ENCODE results near the gene GAL3ST2.

DNA sequence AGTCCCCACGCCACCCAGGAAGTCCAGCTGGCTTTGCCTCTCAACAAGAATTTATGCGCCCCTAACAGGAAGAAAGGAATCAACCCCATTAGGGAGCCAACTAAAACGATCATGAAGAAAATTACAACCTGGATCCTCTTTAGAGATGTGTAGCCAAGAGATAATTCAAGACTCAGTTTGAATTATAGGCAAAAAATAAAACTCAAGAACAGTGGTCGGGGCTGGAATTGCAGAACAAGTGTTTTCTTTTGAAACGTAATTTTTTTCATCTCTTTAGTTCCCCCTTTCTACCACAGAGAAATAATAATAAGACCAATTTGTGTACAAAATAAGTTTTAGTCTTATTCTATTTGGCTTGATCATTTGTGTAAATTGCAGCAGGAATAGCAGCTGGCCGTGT is 59.7 kb downstream of the GAL3ST2 start:
- TF ChIP-seq, protein P1, sequence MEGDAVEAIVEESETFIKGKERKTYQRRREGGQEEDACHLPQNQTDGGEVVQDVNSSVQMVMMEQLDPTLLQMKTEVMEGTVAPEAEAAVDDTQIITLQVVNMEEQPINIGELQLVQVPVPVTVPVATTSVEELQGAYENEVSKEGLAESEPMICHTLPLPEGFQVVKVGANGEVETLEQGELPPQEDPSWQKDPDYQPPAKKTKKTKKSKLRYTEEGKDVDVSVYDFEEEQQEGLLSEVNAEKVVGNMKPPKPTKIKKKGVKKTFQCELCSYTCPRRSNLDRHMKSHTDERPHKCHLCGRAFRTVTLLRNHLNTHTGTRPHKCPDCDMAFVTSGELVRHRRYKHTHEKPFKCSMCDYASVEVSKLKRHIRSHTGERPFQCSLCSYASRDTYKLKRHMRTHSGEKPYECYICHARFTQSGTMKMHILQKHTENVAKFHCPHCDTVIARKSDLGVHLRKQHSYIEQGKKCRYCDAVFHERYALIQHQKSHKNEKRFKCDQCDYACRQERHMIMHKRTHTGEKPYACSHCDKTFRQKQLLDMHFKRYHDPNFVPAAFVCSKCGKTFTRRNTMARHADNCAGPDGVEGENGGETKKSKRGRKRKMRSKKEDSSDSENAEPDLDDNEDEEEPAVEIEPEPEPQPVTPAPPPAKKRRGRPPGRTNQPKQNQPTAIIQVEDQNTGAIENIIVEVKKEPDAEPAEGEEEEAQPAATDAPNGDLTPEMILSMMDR (conservative IDR thresholded peaks at IDR 0.05), result no peak; the same call in 1 of the 2 replicates
- TF ChIP-seq ZFX (IDR thresholded peaks at IDR 0.05), result no peak

Data from C4-2B (cell line).